ENCODE measurements around the gene EFCAB6.

DNA sequence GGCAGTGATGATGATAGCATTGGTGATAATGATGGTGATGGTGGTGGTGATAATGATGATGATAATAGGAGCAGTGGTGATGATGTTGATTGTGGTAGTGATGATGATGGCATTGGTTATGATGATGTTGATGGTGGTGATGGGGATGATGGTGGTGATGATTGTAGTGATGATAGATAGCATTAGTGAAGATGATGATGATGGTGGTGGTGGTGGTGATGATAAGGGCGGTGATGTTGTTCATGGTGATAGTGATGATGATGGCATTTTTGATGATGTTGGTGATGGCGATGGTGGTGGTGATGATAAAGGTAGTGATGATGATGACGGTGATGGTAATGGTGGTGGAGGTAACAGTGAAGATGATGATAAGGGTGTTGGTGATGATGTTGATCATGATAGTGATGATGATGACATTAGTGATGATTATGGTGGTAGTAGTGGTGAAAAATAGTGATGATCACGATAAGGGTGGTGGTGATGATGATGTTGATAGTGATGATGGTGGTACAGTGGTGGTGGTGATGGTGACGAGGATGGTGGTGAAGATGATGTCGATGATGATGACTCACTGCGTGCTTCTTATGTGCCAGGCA, 307.3 kb downstream of the EFCAB6 start:
- TF ChIP-seq TAF1 (IDR thresholded peaks at IDR 0.05; ENCODE audit: borderline replicate concordance, low read depth, low read length) (no peak), POLR2A (IDR thresholded peaks at IDR 0.05; ENCODE audit: low read depth, low read length) (no peak)
